Motor neuron (in vitro differentiated cells): ENCODE results near the gene EPS8L2. TPM values are rescaled to one million over a fixed set of nuclear protein-coding genes. Genes with fewer than 3 reads are reported as not detected.

ENCODE experiments used
- ATAC-seq, 8 experiments: fragments of 200-7000 bp; cut with Tn5 transposase; replicated peaks in 6 of 8; 2 replicates each; pipeline ENCODE4 v1.8.0; 2021; ENCODE audit warnings: mild to moderate bottlenecking in 8 of 8, moderate library complexity in 8 of 8
- H3K27ac ChIP-seq, 2 donors: fragments of 250-450 bp; sonication (Bioruptor Pico); 2 replicates each; pipeline ENCODE4 v1.9.0; 2021; ENCODE audit warnings: antibody characterized with exemption in 2 of 2, mild to moderate bottlenecking in 2 of 2, moderate library complexity in 1 of 2
- H3K4me1 ChIP-seq, 2 donors: fragments of 250-450 bp; sonication (Bioruptor Pico); replicated peaks in 1 of 2; 2 replicates each; pipeline ENCODE4 v1.6.1; 2021; ENCODE audit warnings: antibody characterized with exemption in 2 of 2, mild to moderate bottlenecking in 2 of 2, moderate library complexity in 1 of 2
- H3K4me3 ChIP-seq, 5 donors: fragments of 250-450 bp; sonication (Bioruptor Pico); 2 replicates each; pipeline ENCODE4 v1.9.0; 2021; ENCODE audit warnings: antibody characterized with exemption in 5 of 5, mild to moderate bottlenecking in 5 of 5, moderate library complexity in 4 of 5
- WGBS, 10 experiments: fragments of 450-650 bp; shearing (Covaris generic); methylation state at CpG; one replicate each; pipeline ENCODE4 v1.0.0; 2022; 5-methylcytosine and 5-hydroxymethylcytosine counted together
- in situ Hi-C, 9 experiments: fragments of 400-800 bp; cut with MboI; loops; one replicate each; pipeline ENCODE4 v1.15.0; 2021; ENCODE audit warnings: low sequenced_read_pairs in 9 of 9, low pct_unique_long_range_greater_than_20kb in 2 of 9; ENCODE audit not compliant: unreplicated experiment in 9 of 9
- total RNA-seq, 8 experiments: library from RNA; unstranded; fragments of 300-600 nt; gene quantifications; 2 replicates each; pipeline versions ENCODE4 v1.2.3 to v1.2.4, GENCODE V29; 2022

Gene EPS8L2
- 10 to 100 TPM in 3 of 8 experiments, 1 to 10 TPM in 5; 1.2 to 41.9 (median 7.9) TPM for total RNA-seq

DNA sequence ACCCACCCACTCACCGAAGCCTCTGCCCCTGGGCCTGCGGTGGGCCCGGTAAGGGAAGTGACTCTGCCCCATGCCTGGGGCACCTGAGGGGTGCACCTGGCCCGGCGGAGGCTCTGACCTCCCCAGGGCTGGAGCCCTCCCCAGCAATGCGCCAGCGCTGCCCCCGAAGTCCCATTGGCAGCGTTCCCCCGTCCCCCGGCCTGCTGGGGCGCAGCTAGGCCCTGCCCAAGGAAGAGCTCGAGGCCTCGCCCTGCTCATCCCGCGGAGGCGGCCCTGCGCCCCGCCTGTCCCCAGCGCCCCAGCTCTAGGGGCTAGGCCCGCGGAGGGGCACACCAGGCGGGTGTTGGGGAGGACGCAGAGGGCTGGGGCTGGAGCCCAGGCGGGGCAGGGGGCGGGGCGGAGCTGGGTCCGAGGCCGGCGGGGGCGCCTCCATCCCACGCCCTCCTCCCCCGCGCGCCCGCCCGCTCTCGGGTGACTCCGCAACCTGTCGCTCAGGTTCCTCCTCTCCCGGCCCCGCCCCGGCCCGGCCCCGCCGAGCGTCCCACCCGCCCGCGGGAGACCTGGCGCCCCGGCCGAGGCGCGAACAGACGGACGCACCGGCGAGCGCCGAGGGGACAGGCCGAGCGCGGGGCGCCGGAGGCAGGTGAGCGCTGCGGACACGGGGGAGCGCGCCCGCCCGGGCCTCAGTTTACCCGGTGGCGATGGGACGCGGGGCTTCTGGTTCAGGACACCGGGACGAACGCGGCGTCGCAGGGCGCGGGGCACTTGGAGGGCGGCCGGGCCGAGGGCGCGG lies at the start of gene EPS8L2:
TSS of gene EPS8L2 (plus strand) at position 586 of the 793 bp plus-strand sequence. CDS start 3,177 bp downstream, outside the sequence.
- in situ Hi-C loops, result no loop called here
- 60 to 92% methylated on average over 1 to 2 of the region's 90 CpGs; no CpG with 5 or more reads in 8 of the 10 experiments for WGBS, 10 experiments
- H3K4me1 ChIP-seq, result peaks cover 12 to 18% of the 10 kb centered on the region in 2 donors
- H3K4me3 ChIP-seq, result no peak within 1 kb of the TSS
- ATAC-seq, result peak; percentile 2 to 50 (median 22)
- H3K27ac ChIP-seq, result no peak within 1 kb of the TSS

GRCh38 chr11:656426-656825 lies 49.6 kb upstream of the EPS8L2 start:
- WGBS, 10 experiments, result 74 to 100% (median 90%) methylated on average over 1 to 8 of the region's 14 CpGs; no CpG with 5 or more reads in 3 of the 10 experiments
- no peak for ATAC-seq
- Histone ChIP-seq H3K27ac (no peak overlapping the region), H3K4me3 (no peak overlapping the region), H3K4me1 (no peaks in the 10 kb centered on the region)
- in situ Hi-C loops, result no loop called here

DNA sequence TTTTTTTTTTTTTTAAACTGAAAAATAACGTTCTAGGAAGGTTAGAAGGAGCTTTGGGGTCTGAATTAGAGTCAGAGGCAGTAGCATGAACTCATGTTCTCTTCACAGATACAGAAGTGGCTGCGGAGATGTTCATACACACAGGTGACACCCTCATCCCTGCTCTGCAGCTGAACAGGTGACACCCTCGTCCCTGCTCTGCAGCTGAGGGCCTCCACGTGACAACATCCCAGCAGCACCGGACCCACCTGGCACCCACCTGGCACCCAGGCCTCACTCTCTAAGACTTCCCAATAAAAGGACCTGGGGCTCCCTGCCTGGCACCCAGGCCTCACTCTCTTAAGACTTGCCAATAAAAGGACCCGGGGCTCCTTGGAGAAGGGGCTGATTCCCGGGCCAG lies 49.2 kb upstream of the EPS8L2 start:
- 60 to 100% (median 93%) methylated on average over 1 to 6 of the region's 7 CpGs; no CpG with 5 or more reads in 5 of the 10 experiments for WGBS, 10 experiments
- no peaks in the 10 kb centered on the region for H3K4me1 ChIP-seq
- no peak for ATAC-seq
- no peak overlapping the region for H3K27ac ChIP-seq
- in situ Hi-C loops, result no loop called here
- no peak overlapping the region for H3K4me3 ChIP-seq

- in situ Hi-C loops, result no loop called here
- Histone ChIP-seq H3K27ac (no peak overlapping the region), H3K4me3 (no peak overlapping the region), H3K4me1 (no peaks in the 10 kb centered on the region)
- no peak for ATAC-seq
- WGBS, 10 experiments, result 90 to 100% (median 100%) methylated on average over 1 to 6 of the region's 14 CpGs; no CpG with 5 or more reads in 2 of the 10 experiments
Observed at GRCh38 chr11:657691-658126, 48.3 kb upstream of the EPS8L2 start.

GRCh38 chr11:659532-660085 lies 46.4 kb upstream of the EPS8L2 start:
- in situ Hi-C loops, result no loop called here
- Histone ChIP-seq H3K4me3 (no peak overlapping the region), H3K4me1 (no peaks in the 10 kb centered on the region), H3K27ac (no peak overlapping the region)
- no peak for ATAC-seq
- WGBS, 10 experiments, result 82 to 100% (median 99%) methylated on average over 1 to 12 of the region's 16 CpGs; no CpG with 5 or more reads in 4 of the 10 experiments

DNA sequence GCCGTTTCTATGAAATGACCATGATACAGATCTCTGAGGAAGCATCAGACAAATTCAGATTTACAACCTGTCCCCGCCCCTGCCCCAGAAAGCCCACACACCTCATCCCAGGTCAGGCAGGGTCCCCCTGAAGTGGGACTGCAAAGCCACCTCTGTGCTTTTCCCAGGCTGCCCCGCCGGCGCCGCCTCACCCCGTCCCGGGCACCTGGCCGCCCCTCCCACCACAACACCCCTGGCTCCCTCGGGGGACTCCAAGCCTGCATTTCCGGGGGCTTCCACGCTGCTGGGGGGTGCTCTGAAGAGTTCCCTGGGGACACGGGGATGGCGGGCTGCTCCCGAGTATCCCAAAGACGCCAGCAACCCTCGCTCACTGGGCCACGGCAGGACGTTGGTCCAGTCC lies 45.8 kb upstream of the EPS8L2 start:
- Histone ChIP-seq H3K4me3 (no peak overlapping the region), H3K27ac (no peak overlapping the region), H3K4me1 (no peaks in the 10 kb centered on the region)
- in situ Hi-C loops, result no loop called here
- WGBS, 10 experiments, result 80 to 100% (median 82%) methylated on average over 1 to 6 of the region's 19 CpGs; no CpG with 5 or more reads in 7 of the 10 experiments
- ATAC-seq, result no peak

GRCh38 chr11:660681-661444 lies 45.2 kb upstream of the EPS8L2 start:
- in situ Hi-C loops, result no loop called here
- no peak overlapping the region for H3K27ac ChIP-seq
- no peak overlapping the region for H3K4me3 ChIP-seq
- WGBS, 10 experiments, result 89 to 100% (median 93%) methylated on average over 1 to 9 of the region's 19 CpGs; no CpG with 5 or more reads in 2 of the 10 experiments
- no peaks in the 10 kb centered on the region for H3K4me1 ChIP-seq
- no peak for ATAC-seq

DNA sequence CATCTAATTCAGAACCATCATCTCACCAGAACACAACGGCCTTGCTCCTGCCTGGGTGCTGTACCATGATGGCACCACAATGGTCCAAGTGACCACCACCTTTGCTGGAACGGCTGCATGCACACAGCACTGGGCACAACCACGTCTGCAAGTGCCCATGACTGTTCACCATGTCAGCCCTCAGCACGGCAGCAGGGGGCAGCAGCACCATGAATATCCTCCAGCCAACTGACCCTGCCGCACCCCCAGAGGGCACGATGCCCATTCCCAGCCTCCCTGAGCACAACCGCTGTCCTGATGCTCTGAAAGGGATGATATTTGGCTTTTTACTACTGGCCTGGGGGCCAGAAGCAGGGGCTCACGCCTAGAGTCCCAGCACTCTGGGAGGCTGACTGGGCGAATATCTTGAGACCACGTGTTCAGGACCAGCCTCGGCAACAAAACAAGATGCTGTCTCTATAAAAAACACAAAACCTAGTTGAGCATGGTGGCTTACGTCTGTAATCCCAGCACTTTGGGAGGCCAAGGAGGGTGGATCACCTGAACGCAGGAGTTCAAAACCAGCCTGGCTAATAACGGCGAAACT lies 43.2 kb upstream of the EPS8L2 start:
- Histone ChIP-seq H3K27ac (no peak overlapping the region), H3K4me3 (no peak overlapping the region), H3K4me1 (no peaks in the 10 kb centered on the region)
- in situ Hi-C loops, result no loop called here
- ATAC-seq, result peak; percentile 35 to 91 (median 53)
- 40 to 100% (median 87%) methylated on average over 1 to 8 of the region's 15 CpGs; no CpG with 5 or more reads in 6 of the 10 experiments for WGBS, 10 experiments

- in situ Hi-C loops, result no loop called here
- H3K4me3 ChIP-seq, result no peak overlapping the region
- H3K4me1 ChIP-seq, result no peaks in the 10 kb centered on the region
- WGBS, 10 experiments, result 76 to 100% (median 88%) methylated on average over 1 to 5 of the region's 15 CpGs; no CpG with 5 or more reads in 1 of the 10 experiments
- ATAC-seq, result peak in 1 of 8 experiments; percentile 43
- no peak overlapping the region for H3K27ac ChIP-seq
Observed at GRCh38 chr11:665062-665703, 40.8 kb upstream of the EPS8L2 start.

DNA sequence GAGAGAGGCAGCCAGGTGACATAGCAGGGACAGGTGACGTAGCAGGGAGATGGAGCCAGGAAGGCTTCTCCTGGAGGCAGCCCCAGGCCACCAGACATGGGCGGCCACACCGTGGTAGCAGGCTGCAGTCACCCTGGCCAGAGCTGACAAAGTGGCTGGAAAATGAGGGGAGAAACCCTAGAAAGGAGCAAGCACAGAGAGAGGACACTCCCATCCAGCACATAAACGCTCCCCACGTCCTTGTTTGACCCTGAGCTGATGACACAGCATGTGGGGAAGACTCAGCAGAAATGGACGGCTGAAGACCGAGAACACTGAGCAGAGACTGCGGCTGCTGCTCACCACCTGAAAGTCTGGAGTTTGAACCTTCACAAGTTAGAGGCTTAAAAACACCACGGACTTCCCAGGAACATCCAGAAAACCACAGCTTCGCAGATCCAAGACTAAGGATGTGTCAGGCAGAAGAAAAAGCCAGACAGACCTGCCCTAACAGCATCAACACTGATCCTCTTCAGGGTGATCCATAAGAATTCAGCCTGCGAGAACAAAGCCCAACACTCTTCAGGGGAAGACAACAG lies 40.2 kb upstream of the EPS8L2 start:
- WGBS, 10 experiments, result 23 to 100% (median 64%) methylated on average over 1 to 7 of the region's 11 CpGs; no CpG with 5 or more reads in 4 of the 10 experiments
- Histone ChIP-seq H3K27ac (no peak overlapping the region), H3K4me1 (no peaks in the 10 kb centered on the region), H3K4me3 (no peak overlapping the region)
- in situ Hi-C loops, result no loop called here
- peak in 2 of 8 experiments; percentile 72 to 78 for ATAC-seq

DNA sequence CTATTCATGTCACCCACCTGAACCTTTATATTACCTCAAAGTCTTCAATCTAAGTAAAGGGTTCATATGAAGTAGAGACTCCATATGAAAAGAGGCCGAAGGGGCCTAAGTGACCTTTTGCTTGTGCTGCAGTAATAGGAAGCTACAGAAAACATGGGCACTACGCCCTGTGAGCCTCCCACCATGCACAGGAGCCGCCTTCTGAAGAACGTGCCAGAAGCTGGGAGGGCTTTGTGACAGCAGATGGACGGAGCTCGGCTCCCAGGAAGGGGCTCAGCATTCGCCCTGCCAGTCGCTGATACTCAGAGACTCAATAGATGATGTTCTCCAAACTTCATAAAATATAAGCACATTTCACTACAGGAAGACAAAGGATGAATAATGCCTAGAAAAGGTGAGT lies 32.2 kb upstream of the EPS8L2 start:
- in situ Hi-C loops, result no loop called here
- Histone ChIP-seq H3K4me1 (no peaks in the 10 kb centered on the region), H3K27ac (no peak overlapping the region), H3K4me3 (no peak overlapping the region)
- no peak for ATAC-seq
- WGBS, 10 experiments, result 60 to 100% (median 88%) methylated on average over 1 to 6 of the region's 8 CpGs; no CpG with 5 or more reads in 2 of the 10 experiments

DNA sequence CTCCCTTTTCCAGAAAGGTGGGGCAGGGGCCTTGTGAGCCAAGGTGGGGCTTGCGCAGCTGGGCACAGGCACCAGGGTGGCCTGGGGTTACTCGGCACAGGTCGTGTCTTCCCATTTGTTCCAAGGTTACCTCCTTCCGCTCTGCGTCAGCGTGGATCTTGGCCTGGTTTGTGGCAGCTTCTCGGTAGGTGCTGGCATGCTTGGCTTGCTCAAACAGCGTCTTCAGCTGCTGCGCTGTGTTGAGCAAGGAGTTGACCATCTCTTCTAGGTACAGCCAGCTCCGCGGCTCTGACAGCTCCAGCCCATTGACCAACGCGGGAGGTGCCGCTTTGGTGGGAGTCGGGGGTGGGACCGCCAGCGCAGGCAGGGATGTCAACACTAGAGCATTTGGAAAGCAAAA lies 31.6 kb upstream of the EPS8L2 start:
- in situ Hi-C loops, result no loop called here
- no peak overlapping the region for H3K4me3 ChIP-seq
- WGBS, 10 experiments, result 92 to 100% (median 100%) methylated on average over 1 to 16 of the region's 17 CpGs; no CpG with 5 or more reads in 2 of the 10 experiments
- H3K4me1 ChIP-seq, result no peaks in the 10 kb centered on the region
- no peak for ATAC-seq
- H3K27ac ChIP-seq, result no peak overlapping the region
